AG04450 (cell line): ENCODE data around the gene ERCC4. TPM values are rescaled to one million over a fixed set of nuclear protein-coding genes. Genes with fewer than 3 reads are reported as not detected.

Experiments used
- CTCF ChIA-PET: fragments of 300-600, 350-600 bp; formaldehyde crosslinking; extraction: SDS; loops from one replicate; lab custom pipeline; 2022; ENCODE audit warnings: antibody characterized with exemption, inconsistent platforms; lab: Charles Lee
- POLR2A ChIA-PET: fragments of 350-600 bp; formaldehyde crosslinking; extraction: SDS; loops from one replicate; lab custom pipeline; 2021; ENCODE audit warnings: antibody characterized with exemption, inconsistent platforms; lab: Yijun Ruan, JAX
- DNase-seq: peaks from one replicate; pipeline ENCODE4 v3.0.0-alpha.2; 2011; ENCODE audit warnings: low read depth, low spot score
- H3K27ac ChIP-seq: one replicate; pipeline ENCODE4 v1.5.1; 2012; ENCODE audit warnings: low read depth, low read length, control low read depth
- H3K27me3 ChIP-seq: one replicate; pipeline ENCODE4 v1.6.0; 2012; ENCODE audit warnings: low read length; ENCODE audit not compliant: control insufficient read depth, insufficient read depth
- H3K4me3 ChIP-seq: 2 replicates; pipeline ENCODE4 v1.5.1; 2011; ENCODE audit warnings: mild to moderate bottlenecking, low read depth, low read length, control low read depth
- H3K9me3 ChIP-seq: 2 replicates; pipeline ENCODE4 v1.5.1; 2012; ENCODE audit warnings: low read length; ENCODE audit not compliant: control insufficient read depth, insufficient read depth
- CTCF ChIP-seq: IDR thresholded peaks from 2 replicates; pipeline ENCODE4 v1.5.1; 2011; ENCODE audit warnings: low read depth, low read length, control low read depth, inconsistent platforms
- polyA plus RNA-seq: library from polyadenylated mRNA; depleted of rRNA; stranded (reverse); fragments of >200 nt; gene quantifications from 2 replicates; pipeline ENCODE4 v1.2.3, GENCODE V29; 2011

ERCC4 gene
- polyA plus RNA-seq, 1 experiment: 9.8 TPM

GRCh38 chr16:13923703-13924298, 3.8 kb downstream of the ERCC4 start:
- Histone ChIP-seq H3K27ac (no peak overlapping the region), H3K9me3 (no peaks in the 10 kb centered on the region; the same call in 1 of the 2 replicates), H3K27me3 (no peaks in the 10 kb centered on the region), H3K4me3 (no peak overlapping the region)
- peak; percentile 53 for TF ChIP-seq CTCF
- ChIA-PET POLR2A (no interaction called here), CTCF (interaction anchor here (0.6 to 6.2 kb wide), 64 partner anchors 8 to 749 kb away, joined by 3 to 61 read pairs (median 4); no protein-coding TSS in a partner anchor)
- no peak for DNase-seq

- Histone ChIP-seq H3K27ac (no peak overlapping the region), H3K27me3 (no peaks in the 10 kb centered on the region), H3K9me3 (no peaks in the 10 kb centered on the region), H3K4me3 (no peak overlapping the region)
- ChIA-PET POLR2A (interaction anchor here (0.5 kb wide), 1 partner anchor 61 kb away, joined by 6 read pairs; no protein-coding TSS in a partner anchor), CTCF (interaction anchor here (6.2 kb wide), 1 partner anchor 324 kb away, joined by 61 read pairs; no protein-coding TSS in a partner anchor)
- DNase-seq: no peak
- no peak for TF ChIP-seq CTCF
Measured at GRCh38 chr16:13926464-13926863, 6.5 kb downstream of the ERCC4 start.

- no peaks in the 10 kb centered on the region for H3K9me3 ChIP-seq
- no peak for TF ChIP-seq CTCF
- ChIA-PET CTCF (interaction anchor here (6.2 kb wide), 1 partner anchor 323 kb away, joined by 61 read pairs; no protein-coding TSS in a partner anchor), POLR2A (interaction anchor here (0.5 kb wide), 1 partner anchor 62 kb away, joined by 6 read pairs; no protein-coding TSS in a partner anchor)
- H3K27ac ChIP-seq: no peak overlapping the region
- DNase-seq: no peak
- no peak overlapping the region for H3K4me3 ChIP-seq
- H3K27me3 ChIP-seq: no peaks in the 10 kb centered on the region
Measured at GRCh38 chr16:13926891-13927290, 6.9 kb downstream of the ERCC4 start.

GRCh38 chr16:13928646-13929045, 8.7 kb downstream of the ERCC4 start:
- no peak overlapping the region for H3K4me3 ChIP-seq
- H3K27me3 ChIP-seq: no peaks in the 10 kb centered on the region
- DNase-seq: no peak
- no peak for TF ChIP-seq CTCF
- ChIA-PET POLR2A (no interaction called here), CTCF (interaction anchor here (1.1 kb wide), 1 partner anchor 9 kb away, joined by 8 read pairs; the partner anchor contains the start of gene ERCC4)
- H3K27ac ChIP-seq: no peak overlapping the region
- H3K9me3 ChIP-seq: no peaks in the 10 kb centered on the region

GRCh38 chr16:13931845-13932244, 11.9 kb downstream of the ERCC4 start:
- Histone ChIP-seq H3K9me3 (no peaks in the 10 kb centered on the region), H3K27ac (no peak overlapping the region), H3K4me3 (no peak overlapping the region), H3K27me3 (no peaks in the 10 kb centered on the region)
- ChIA-PET POLR2A (no interaction called here), CTCF (interaction anchor here (1.2 to 3.7 kb wide), 3 partner anchors 8 to 318 kb away, joined by 4 to 20 read pairs (median 6); partner anchors contain the start of gene ERCC4)
- TF ChIP-seq CTCF: no peak
- DNase-seq: no peak
